Measurements from ENCODE around the gene NRSN1. TPM values are rescaled to one million over a fixed set of nuclear protein-coding genes. Genes with fewer than 3 reads are reported as not detected.

Gene NRSN1
- total RNA-seq, 2 donors from 2014 or later, result not detected

DNA sequence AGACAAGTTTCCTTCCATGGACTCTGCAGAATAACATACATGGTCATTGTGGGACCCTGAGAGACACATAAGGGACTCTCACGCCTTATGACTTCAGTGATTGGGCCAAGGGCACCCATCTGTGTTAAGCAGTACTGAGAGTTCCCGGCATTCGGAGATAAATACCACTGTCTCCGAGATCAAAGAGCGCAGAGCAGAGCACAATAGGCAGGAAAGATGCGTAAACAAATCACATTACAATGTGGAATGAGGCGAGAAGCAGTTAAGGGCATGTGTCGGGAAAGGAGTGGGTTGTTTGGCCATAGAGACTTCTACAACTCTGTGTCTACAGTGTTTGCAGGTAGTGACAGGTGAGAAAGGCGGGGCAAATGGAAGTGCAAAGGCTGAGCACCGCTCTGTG is 57.6 kb downstream of the NRSN1 start:
- Histone ChIP-seq H3K27ac (no peak overlapping the region), H3K36me3 (replicated peaks in 1 of 2; ENCODE audit: insufficient read depth in 1 of 2, low read depth in 2 of 2) (no peaks in the 10 kb centered on the region), H3K9me3 (no peaks in the 10 kb centered on the region), H3K27me3 (no peaks in the 10 kb centered on the region), H3K4me3 (no peak overlapping the region), H3K4me1 (no peaks in the 10 kb centered on the region)
- no peak for DNase-seq
- no peak for ATAC-seq
- WGBS, 2 donors, result 83 to 91% methylated on average over 10 of the region's 10 CpGs
- intact Hi-C loops (cut with DNase I), result no loop called here
- TF ChIP-seq CTCF (IDR thresholded peaks at IDR 0.05) (no peak), POLR2A (IDR thresholded peaks at IDR 0.05) (no peak)

GRCh38 chr6:24186349-24186748 is 60.3 kb downstream of the NRSN1 start:
- 79 to 88% methylated on average over 7 of the region's 7 CpGs for WGBS, 2 donors
- no peak for ATAC-seq
- TF ChIP-seq CTCF (IDR thresholded peaks at IDR 0.05) (no peak), POLR2A (IDR thresholded peaks at IDR 0.05) (no peak)
- no peak overlapping the region for H3K4me3 ChIP-seq
- intact Hi-C loops (cut with DNase I), result no loop called here
- no peaks in the 10 kb centered on the region for H3K27me3 ChIP-seq
- no peaks in the 10 kb centered on the region for H3K4me1 ChIP-seq
- no peak overlapping the region for H3K27ac ChIP-seq
- DNase-seq, result no peak
- H3K9me3 ChIP-seq, result no peaks in the 10 kb centered on the region
- no peaks in the 10 kb centered on the region for H3K36me3 ChIP-seq (replicated peaks in 1 of 2; ENCODE audit: insufficient read depth in 1 of 2, low read depth in 2 of 2)

DNA sequence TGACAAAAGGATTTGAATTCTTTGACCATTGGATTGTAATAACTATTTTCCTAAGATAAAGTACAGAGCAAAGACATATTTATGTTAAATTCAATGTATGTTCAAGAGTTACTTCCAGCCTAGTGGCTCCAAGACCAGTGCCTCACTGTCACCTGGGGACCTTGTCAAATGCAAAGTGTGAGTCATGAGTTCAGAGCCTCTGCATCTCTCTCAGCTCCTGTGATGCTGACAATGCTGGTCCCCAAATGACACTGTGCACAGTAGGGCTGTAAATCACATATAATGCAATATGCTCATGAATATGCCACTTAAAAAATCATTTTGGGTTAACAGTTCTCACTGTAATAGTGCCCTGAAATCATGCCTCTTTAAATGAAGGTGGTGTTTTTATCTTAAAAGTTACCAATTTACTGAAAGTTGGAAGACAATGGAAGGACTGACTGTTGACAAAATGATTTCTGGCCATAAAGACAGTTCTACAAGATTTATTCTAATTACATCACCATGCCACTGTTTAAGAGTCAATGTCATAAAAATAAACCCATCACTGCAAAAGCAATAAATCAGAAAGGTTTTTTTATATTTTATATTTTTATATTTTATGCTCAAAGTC is 62.1 kb downstream of the NRSN1 start:
- Histone ChIP-seq H3K9me3 (no peaks in the 10 kb centered on the region), H3K4me3 (no peak overlapping the region), H3K36me3 (replicated peaks in 1 of 2; ENCODE audit: insufficient read depth in 1 of 2, low read depth in 2 of 2) (no peaks in the 10 kb centered on the region), H3K27me3 (no peaks in the 10 kb centered on the region), H3K27ac (no peak overlapping the region), H3K4me1 (no peaks in the 10 kb centered on the region)
- intact Hi-C loops (cut with DNase I), result no loop called here
- ATAC-seq, result no peak
- DNase-seq, result no peak
- TF ChIP-seq POLR2A (IDR thresholded peaks at IDR 0.05) (no peak), CTCF (IDR thresholded peaks at IDR 0.05) (no peak)

DNA sequence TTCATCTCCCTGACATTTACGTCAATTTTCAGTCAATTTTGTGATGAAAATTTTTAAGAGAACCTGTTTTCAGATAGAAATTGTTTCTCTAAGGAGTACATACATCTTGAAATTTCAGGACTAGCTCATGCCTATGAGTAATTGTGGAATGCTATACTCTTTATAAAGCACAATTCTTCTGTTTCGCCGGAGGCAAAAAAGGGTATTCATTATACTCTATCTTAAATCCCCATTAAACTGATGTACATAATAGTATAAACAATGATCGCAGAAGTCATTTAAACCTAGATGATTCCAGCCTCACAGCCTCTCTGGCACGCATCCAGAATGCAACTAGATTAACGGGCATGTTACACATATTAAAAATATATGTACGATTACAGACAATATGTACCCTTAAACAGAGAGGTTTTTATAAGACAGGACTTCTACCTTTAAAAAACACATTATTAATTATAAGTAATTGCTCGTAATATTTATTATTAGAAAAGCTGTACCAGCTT is 62.6 kb downstream of the NRSN1 start:
- DNase-seq (no peak), ATAC-seq (no peak)
- Histone ChIP-seq H3K4me1 (no peaks in the 10 kb centered on the region), H3K27ac (no peak overlapping the region), H3K36me3 (replicated peaks in 1 of 2; ENCODE audit: insufficient read depth in 1 of 2, low read depth in 2 of 2) (no peaks in the 10 kb centered on the region), H3K9me3 (no peaks in the 10 kb centered on the region), H3K4me3 (no peak overlapping the region), H3K27me3 (no peaks in the 10 kb centered on the region)
- intact Hi-C loops (cut with DNase I), result no loop called here
- WGBS, 2 donors, result 66 to 71% methylated on average over 8 of the region's 8 CpGs
- no peak for TF ChIP-seq POLR2A (IDR thresholded peaks at IDR 0.05)
- no peak for TF ChIP-seq CTCF (IDR thresholded peaks at IDR 0.05)

- Histone ChIP-seq H3K36me3 (replicated peaks in 1 of 2; ENCODE audit: insufficient read depth in 1 of 2, low read depth in 2 of 2) (no peaks in the 10 kb centered on the region), H3K27me3 (no peaks in the 10 kb centered on the region), H3K4me1 (no peaks in the 10 kb centered on the region), H3K27ac (no peak overlapping the region), H3K9me3 (no peaks in the 10 kb centered on the region), H3K4me3 (no peak overlapping the region)
- no peak for ATAC-seq
- no peak for DNase-seq
- TF ChIP-seq CTCF (IDR thresholded peaks at IDR 0.05) (no peak), POLR2A (IDR thresholded peaks at IDR 0.05) (no peak)
- WGBS, 2 donors, result 45 to 47% methylated on average over 2 of the region's 2 CpGs
- intact Hi-C loops (cut with DNase I), result no loop called here
These were observed 65.3 kb downstream of the NRSN1 start for GRCh38 chr6:24191346-24191745.

Measured in body of pancreas (tissue), 4 donors.